Peyer's patch (tissue), 4 donors: ENCODE measurements around the gene ZFYVE26.

Experiments used
- POLR2A ChIP-seq, 2 donors: fragments of 450-650 bp; IDR thresholded peaks; one replicate each; pipeline ENCODE4 v1.5.1; 2017; ENCODE audit warnings: antibody characterized with exemption in 2 of 2, mild to moderate bottlenecking in 2 of 2, moderate library complexity in 2 of 2
- TF ChIP-seq, protein P1 (sequence below), 6 experiments: fragments of 450-650 bp in 4 of 6; fragments of 200-600 bp in 2 of 6; sonication (generic) in 1 of 6; IDR thresholded peaks; one replicate each; pipeline ENCODE4 v1.5.1; 2017 to 2019; ENCODE audit warnings: antibody characterized with exemption in 6 of 6, mild to moderate bottlenecking in 3 of 6, moderate library complexity in 1 of 6

DNA sequence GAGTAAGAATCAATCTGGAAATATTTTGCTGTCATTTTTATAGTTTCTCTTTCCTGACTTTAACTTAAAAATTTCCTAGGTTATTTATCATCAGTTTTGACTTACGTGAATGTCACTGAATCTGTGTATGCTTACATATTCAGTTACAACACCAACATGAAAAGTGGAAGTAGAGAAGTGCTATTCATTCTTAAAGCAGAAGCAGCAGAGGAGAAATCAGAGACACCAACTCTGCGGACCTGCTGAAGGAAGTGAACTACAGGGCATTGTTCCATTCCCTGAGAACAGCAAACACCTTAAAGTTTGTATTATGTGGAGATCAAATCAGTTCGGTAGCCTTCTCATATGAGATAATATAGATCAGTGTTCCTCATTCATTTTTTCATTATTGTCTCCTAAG, 37.3 kb upstream of the ZFYVE26 start:
- TF ChIP-seq, protein P1, sequence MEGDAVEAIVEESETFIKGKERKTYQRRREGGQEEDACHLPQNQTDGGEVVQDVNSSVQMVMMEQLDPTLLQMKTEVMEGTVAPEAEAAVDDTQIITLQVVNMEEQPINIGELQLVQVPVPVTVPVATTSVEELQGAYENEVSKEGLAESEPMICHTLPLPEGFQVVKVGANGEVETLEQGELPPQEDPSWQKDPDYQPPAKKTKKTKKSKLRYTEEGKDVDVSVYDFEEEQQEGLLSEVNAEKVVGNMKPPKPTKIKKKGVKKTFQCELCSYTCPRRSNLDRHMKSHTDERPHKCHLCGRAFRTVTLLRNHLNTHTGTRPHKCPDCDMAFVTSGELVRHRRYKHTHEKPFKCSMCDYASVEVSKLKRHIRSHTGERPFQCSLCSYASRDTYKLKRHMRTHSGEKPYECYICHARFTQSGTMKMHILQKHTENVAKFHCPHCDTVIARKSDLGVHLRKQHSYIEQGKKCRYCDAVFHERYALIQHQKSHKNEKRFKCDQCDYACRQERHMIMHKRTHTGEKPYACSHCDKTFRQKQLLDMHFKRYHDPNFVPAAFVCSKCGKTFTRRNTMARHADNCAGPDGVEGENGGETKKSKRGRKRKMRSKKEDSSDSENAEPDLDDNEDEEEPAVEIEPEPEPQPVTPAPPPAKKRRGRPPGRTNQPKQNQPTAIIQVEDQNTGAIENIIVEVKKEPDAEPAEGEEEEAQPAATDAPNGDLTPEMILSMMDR (IDR thresholded peaks at IDR 0.05), result no peak
- TF ChIP-seq POLR2A (IDR thresholded peaks at IDR 0.05), result no peak
